H1 (cell line): ENCODE results near the gene SSRP1. TPM values are rescaled to one million over a fixed set of nuclear protein-coding genes. Genes with fewer than 3 reads are reported as not detected.

Source experiments
- ASH2L ChIP-seq: fragments of 200-600, 300-600 bp; sonication (generic); IDR thresholded peaks from one replicate; pipeline ENCODE4 v1.7.1; 2017; ENCODE audit warnings: low read length
- CHD7 ChIP-seq: fragments of 300-600 bp; sonication (generic); IDR thresholded peaks from 2 replicates; pipeline ENCODE4 v1.7.1; 2012; ENCODE audit warnings: low read length, moderate library complexity, mild to moderate bottlenecking, inconsistent platforms; ENCODE audit not compliant: insufficient replicate concordance
- CTCF ChIP-seq, 3 experiments: IDR thresholded peaks; 1 replicate in 2 of 3; 2 replicates in 1 of 3; pipeline versions ENCODE4 v1.5.1 to v1.6.1; 2011; ENCODE audit warnings: low read length in 3 of 3, mild to moderate bottlenecking in 3 of 3, inconsistent platforms in 2 of 3, low read depth in 1 of 3, moderate library complexity in 1 of 3; ENCODE audit not compliant: insufficient read depth in 1 of 3; ENCODE audit errors: control extremely low read depth in 1 of 3
- EGR1 ChIP-seq: IDR thresholded peaks from 2 replicates; pipeline ENCODE4 v1.6.1; 2011; ENCODE audit warnings: low read depth, low read length, borderline replicate concordance
- EP300 ChIP-seq, 2 experiments: IDR thresholded peaks; 1 replicate in 1 of 2; 2 replicates in 1 of 2; pipeline ENCODE4 v1.6.1; 2011 to 2012; ENCODE audit warnings: low read depth in 2 of 2, low read length in 2 of 2, mild to moderate bottlenecking in 2 of 2, borderline replicate concordance in 1 of 2, inconsistent platforms in 1 of 2, moderate library complexity in 1 of 2
- NANOG ChIP-seq: IDR thresholded peaks from 2 replicates; pipeline ENCODE4 v1.6.1; 2011; ENCODE audit warnings: low read length, low read depth, mild to moderate bottlenecking, inconsistent platforms; ENCODE audit not compliant: insufficient read depth, poor library complexity, severe bottlenecking
- SP4 ChIP-seq: IDR thresholded peaks from 2 replicates; pipeline ENCODE4 v1.6.1; 2012; ENCODE audit warnings: low read length, inconsistent platforms
- polyA plus RNA-seq, 7 experiments: library from polyadenylated mRNA; depleted of rRNA in 3 of 7; stranded (reverse) in 5 of 7; unstranded in 2 of 7; fragments of >200 nt in 5 of 7; fragments of 200-250 nt in 2 of 7; gene quantifications; 1 replicate in 5 of 7; 2 replicates in 1 of 7; 4 replicates in 1 of 7; pipeline versions ENCODE4 v1.2.1 to v1.2.3, GENCODE V29; 2011 to 2013; ENCODE audit warnings: missing spikeins in 2 of 7, mixed read lengths in 2 of 7
- total RNA-seq: library from RNA; stranded (reverse); fragmentation: NEBNext Ultra II Directional; extraction: Animal tissue kit (Norgen Biotek cat#: 25700); gene quantifications from 2 replicates; pipeline ENCODE4 v1.2.1, GENCODE V29; 2021

The SSRP1 gene
- total and polyA plus RNA-seq, 2 of the 8 experiments (the other 6 are each of a cell fraction or from before 2014, with no cell fraction given): 259 to 281 TPM

- TF ChIP-seq CHD7: no peak
- TF ChIP-seq ASH2L: no peak
- TF ChIP-seq CTCF (IDR thresholded peaks at IDR 0.05; ENCODE audit: control extremely low read depth in 1 of 3, insufficient read depth in 1 of 3, low read depth in 1 of 3, low read length in 3 of 3): no peak
- no peak for TF ChIP-seq EGR1
- TF ChIP-seq EP300 (IDR thresholded peaks at IDR 0.05; ENCODE audit: borderline replicate concordance in 1 of 2, low read depth in 2 of 2, low read length in 2 of 2): no peak
- TF ChIP-seq NANOG: no peak
- TF ChIP-seq SP4: no peak
Measured at GRCh38 chr11:57359896-57360690, 24.4 kb upstream of the SSRP1 start (continued).
